SH-SY5Y (cell line): ENCODE results near the gene DLG2.

Source experiments
- GATA2 ChIP-seq: IDR thresholded peaks from 2 replicates; pipeline ENCODE4 v1.6.1; 2011; ENCODE audit warnings: mild to moderate bottlenecking, low read depth, low read length
- GATA3 ChIP-seq: IDR thresholded peaks from 2 replicates; pipeline ENCODE4 v1.6.1; 2011; ENCODE audit warnings: low read depth, mild to moderate bottlenecking, low read length, moderate library complexity

DNA sequence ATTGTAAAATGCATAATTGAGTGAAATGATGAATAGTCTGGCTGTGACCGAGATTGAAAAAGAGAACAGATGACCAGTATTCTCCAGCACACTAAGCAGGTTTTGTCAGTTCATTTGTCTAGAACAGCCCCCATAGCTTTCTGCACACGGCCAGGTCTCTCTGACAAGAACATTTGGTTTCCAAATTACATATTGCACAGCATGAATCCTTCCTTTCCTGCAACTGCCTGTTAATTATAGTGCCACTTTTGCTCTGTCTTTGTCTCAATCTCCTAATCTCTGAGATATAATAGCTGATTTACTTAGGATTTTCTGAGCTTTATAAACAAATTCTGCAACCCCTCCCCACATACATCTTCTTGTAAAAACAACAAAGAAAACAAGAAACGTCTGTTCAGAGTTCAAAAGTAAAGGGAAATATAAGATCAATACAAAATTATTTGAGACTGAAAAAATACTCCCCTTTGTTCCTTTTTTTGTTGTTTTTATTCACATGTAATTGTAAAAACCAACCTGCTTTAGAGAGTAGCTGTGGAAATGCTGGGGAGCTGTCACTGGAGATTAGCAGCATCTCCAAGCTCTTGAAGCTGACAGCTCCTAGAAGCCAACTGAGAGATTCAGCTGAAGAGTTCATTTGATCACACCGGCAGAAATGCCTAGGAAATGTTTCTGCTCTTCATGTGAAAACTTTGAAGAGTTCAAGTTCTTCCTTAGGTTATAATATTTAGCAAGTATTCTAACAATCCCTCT lies 998.1 kb downstream of the DLG2 start:
- no peak for TF ChIP-seq GATA3
- TF ChIP-seq GATA2: no peak
